Testis (tissue), 2 donors: ENCODE results near the gene TRIM50.
"Not testable (repeated sequence)": the region's sequence is repeated elsewhere in the genome, so short reads cannot be mapped to it uniquely, and the experiment has no call there.

ENCODE experiments used
- POLR2A ChIP-seq: fragments of 450-650 bp; IDR thresholded peaks from one replicate; pipeline ENCODE4 v1.6.1; 2017; ENCODE audit warnings: antibody characterized with exemption, mild to moderate bottlenecking, moderate library complexity
- TF ChIP-seq, protein P1 (sequence below), 3 experiments: fragments of 450-650 bp in 2 of 3; fragments of 200-600 bp in 1 of 3; sonication (generic) in 1 of 3; IDR thresholded peaks; one replicate each; pipeline ENCODE4 v1.5.1; 2016 to 2019; ENCODE audit warnings: antibody characterized with exemption in 3 of 3, mild to moderate bottlenecking in 2 of 3, moderate library complexity in 1 of 3

GRCh38 chr7:73297235-73297634 lies 30.6 kb downstream of the TRIM50 start:
- TF ChIP-seq, protein P1, sequence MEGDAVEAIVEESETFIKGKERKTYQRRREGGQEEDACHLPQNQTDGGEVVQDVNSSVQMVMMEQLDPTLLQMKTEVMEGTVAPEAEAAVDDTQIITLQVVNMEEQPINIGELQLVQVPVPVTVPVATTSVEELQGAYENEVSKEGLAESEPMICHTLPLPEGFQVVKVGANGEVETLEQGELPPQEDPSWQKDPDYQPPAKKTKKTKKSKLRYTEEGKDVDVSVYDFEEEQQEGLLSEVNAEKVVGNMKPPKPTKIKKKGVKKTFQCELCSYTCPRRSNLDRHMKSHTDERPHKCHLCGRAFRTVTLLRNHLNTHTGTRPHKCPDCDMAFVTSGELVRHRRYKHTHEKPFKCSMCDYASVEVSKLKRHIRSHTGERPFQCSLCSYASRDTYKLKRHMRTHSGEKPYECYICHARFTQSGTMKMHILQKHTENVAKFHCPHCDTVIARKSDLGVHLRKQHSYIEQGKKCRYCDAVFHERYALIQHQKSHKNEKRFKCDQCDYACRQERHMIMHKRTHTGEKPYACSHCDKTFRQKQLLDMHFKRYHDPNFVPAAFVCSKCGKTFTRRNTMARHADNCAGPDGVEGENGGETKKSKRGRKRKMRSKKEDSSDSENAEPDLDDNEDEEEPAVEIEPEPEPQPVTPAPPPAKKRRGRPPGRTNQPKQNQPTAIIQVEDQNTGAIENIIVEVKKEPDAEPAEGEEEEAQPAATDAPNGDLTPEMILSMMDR (IDR thresholded peaks at IDR 0.05): not testable (repeated sequence)
- not testable (repeated sequence) for TF ChIP-seq POLR2A
